ENCODE data around the gene SLC35B3.
"Not testable (repeated sequence)": the region's sequence is repeated elsewhere in the genome, so short reads cannot be mapped to it uniquely, and the experiment has no call there.

GRCh38 chr6:8426544-8426943 lies 8.8 kb downstream of the SLC35B3 start:
- TF ChIP-seq CTCF, POLR2A (IDR thresholded peaks at IDR 0.05): not testable (repeated sequence)

Measured in esophagus squamous epithelium (tissue), 4 donors.